HepG2 (cell line): ENCODE data around the gene LURAP1L. TPM values are rescaled to one million over a fixed set of nuclear protein-coding genes. Genes with fewer than 3 reads are reported as not detected.

ENCODE experiments used
- ATAC-seq: fragments of 200-7000 bp; cut with Tn5 transposase; 3 replicates; pipeline ENCODE4 v1.9.1; 2020; ENCODE audit warnings: mild to moderate bottlenecking, moderate library complexity
- BruUV-seq: library from RNA; stranded (reverse); fragments of 400-500 nt; replicated peaks from 2 replicates; lab custom pipeline; 2021; lab: Mats Ljungman, UMichigan
- CTCF ChIA-PET: fragments of 300-600 bp; formaldehyde crosslinking; extraction: SDS; loops from one replicate; lab custom pipeline; 2021; ENCODE audit warnings: low total read pairs, inconsistent platforms, low intra/inter-chr PET ratio; lab: Yijun Ruan, JAX
- POLR2A ChIA-PET: fragments of 350-600 bp; sonication (Branson Sonifier 250); formaldehyde crosslinking; loops from one replicate; lab custom pipeline; 2020; ENCODE audit warnings: antibody characterized with exemption, inconsistent platforms; lab: Yijun Ruan, JAX
- DNase-seq: peaks from one replicate; pipeline ENCODE4 v3.0.0-alpha.2; 2015; ENCODE audit warnings: low spot score
- FAIRE-seq: peaks from 3 replicates; lab custom pipeline; 2011; peaks lifted over from hg19 to GRCh38; lab: Jason Lieb, UNC
- H2AFZ ChIP-seq: one replicate; pipeline ENCODE4 v1.6.1; 2011; ENCODE audit warnings: low read length, inconsistent platforms
- H3K27ac ChIP-seq: fragments of 300-600 bp; 3 replicates; pipeline ENCODE4 v1.8.0; 2011; ENCODE audit warnings: mixed run types, mild to moderate bottlenecking, mixed read lengths, low read length, inconsistent platforms; ENCODE audit not compliant: insufficient read depth; ENCODE audit errors: extremely low read length
- H3K27me3 ChIP-seq, 2 experiments: fragments of 200-600 bp in 1 of 2; 2 replicates in 1 of 2; 3 replicates in 1 of 2; pipeline versions ENCODE4 v1.6.0 to v1.8.0; 2011; ENCODE audit warnings: low read length in 2 of 2, mild to moderate bottlenecking in 2 of 2, moderate library complexity in 2 of 2, inconsistent platforms in 1 of 2; ENCODE audit not compliant: insufficient read depth in 2 of 2, control insufficient read depth in 1 of 2
- H3K36me3 ChIP-seq, 2 experiments: fragments of 200-600 bp in 1 of 2; replicated peaks in 1 of 2; 2 replicates in 1 of 2; 3 replicates in 1 of 2; pipeline versions ENCODE4 v1.5.1 to v1.8.0; 2011; ENCODE audit warnings: low read length in 2 of 2, inconsistent platforms in 1 of 2; ENCODE audit not compliant: insufficient read depth in 2 of 2, control insufficient read depth in 1 of 2
- H3K4me1 ChIP-seq: 2 replicates; pipeline ENCODE4 v1.5.1; 2012; ENCODE audit warnings: low read length, inconsistent platforms; ENCODE audit not compliant: insufficient read depth
- H3K4me2 ChIP-seq: 2 replicates; pipeline ENCODE4 v1.6.0; 2011; ENCODE audit warnings: low read depth, low read length, inconsistent platforms
- H3K4me3 ChIP-seq, 3 experiments: fragments of 200-600 bp in 1 of 3; sonication (generic), shearing (Covaris generic) in 1 of 3; replicated peaks in 1 of 3; 2 replicates each; pipeline ENCODE4 v1.5.1; 2011 to 2016; ENCODE audit warnings: low read length in 3 of 3, inconsistent platforms in 2 of 3, low read depth in 2 of 3, mild to moderate bottlenecking in 2 of 3, control low read depth in 1 of 3, mixed read lengths in 1 of 3; ENCODE audit not compliant: insufficient read depth in 1 of 3
- H3K79me2 ChIP-seq: one replicate; pipeline ENCODE4 v1.6.1; 2011; ENCODE audit warnings: low read length, inconsistent platforms; ENCODE audit not compliant: insufficient read depth
- H3K9ac ChIP-seq: 2 replicates; pipeline ENCODE4 v1.6.0; 2011; ENCODE audit warnings: mild to moderate bottlenecking, low read depth, low read length, inconsistent platforms; ENCODE audit not compliant: insufficient read depth
- H3K9me3 ChIP-seq: 2 replicates; pipeline ENCODE4 v1.5.1; 2012; ENCODE audit warnings: mild to moderate bottlenecking, low read length
- H4K20me1 ChIP-seq: 2 replicates; pipeline ENCODE4 v1.6.0; 2011; ENCODE audit warnings: inconsistent platforms, mild to moderate bottlenecking, low read length, moderate library complexity; ENCODE audit not compliant: insufficient read depth
- ARHGAP35 ChIP-seq: sonication (generic); formaldehyde crosslinking; IDR thresholded peaks from 2 replicates; pipeline ENCODE4 v1.9.0; 2022; ENCODE audit warnings: mild to moderate bottlenecking, inconsistent platforms, moderate library complexity, missing genetic modification reagents, borderline replicate concordance
- CHD4 ChIP-seq: fragments of 200-600 bp; sonication (generic); IDR thresholded peaks from 2 replicates; pipeline ENCODE4 v1.7.0; 2017; ENCODE audit warnings: mild to moderate bottlenecking, low read length, borderline replicate concordance
- DMAP1 ChIP-seq: IDR thresholded peaks from 2 replicates; pipeline ENCODE4 v1.6.1; 2016
- FOXK1 ChIP-seq: sonication (generic); formaldehyde crosslinking; IDR thresholded peaks from 2 replicates; pipeline ENCODE4 v1.4.0; 2020; ENCODE audit warnings: low read depth, missing genetic modification reagents, borderline replicate concordance
- MAFF ChIP-seq: IDR thresholded peaks from 2 replicates; pipeline ENCODE4 v1.6.1; 2011; ENCODE audit warnings: low read depth, low read length, improper control_type of control experiment
- POLR2A ChIP-seq, 2 experiments: IDR thresholded peaks; 2 replicates each; pipeline ENCODE4 v1.6.1; 2011; ENCODE audit warnings: low read depth in 2 of 2, low read length in 2 of 2, mild to moderate bottlenecking in 1 of 2, moderate library complexity in 1 of 2; ENCODE audit not compliant: insufficient read depth in 1 of 2
- SP1 ChIP-seq, 2 experiments: fragments of 450-650 bp in 1 of 2; sonication (generic) in 1 of 2; formaldehyde crosslinking in 1 of 2; IDR thresholded peaks; 2 replicates each; pipeline versions ENCODE4 v1.4.0 to v1.6.1; 2016 to 2020; ENCODE audit warnings: missing genetic modification reagents in 1 of 2
- SPEN ChIP-seq: sonication (generic); formaldehyde crosslinking; IDR thresholded peaks from 2 replicates; pipeline ENCODE4 v1.5.1; 2020; ENCODE audit warnings: low read depth, mild to moderate bottlenecking, missing genetic modification reagents
- SRY ChIP-seq: sonication (generic); formaldehyde crosslinking; IDR thresholded peaks from 2 replicates; pipeline ENCODE4 v1.8.0; 2022; ENCODE audit warnings: mild to moderate bottlenecking, missing genetic modification reagents
- STAG1 ChIP-seq: sonication (generic); formaldehyde crosslinking; IDR thresholded peaks from 2 replicates; pipeline ENCODE4 v1.4.0; 2020; ENCODE audit warnings: missing genetic modification reagents
- TARDBP ChIP-seq: sonication (generic); formaldehyde crosslinking; IDR thresholded peaks from 2 replicates; pipeline ENCODE4 v1.8.0; 2022; ENCODE audit warnings: mild to moderate bottlenecking, missing genetic modification reagents
- TBX3 ChIP-seq: fragments of 450-650 bp; IDR thresholded peaks from 2 replicates; pipeline ENCODE4 v1.6.1; 2017; ENCODE audit warnings: antibody characterized with exemption, mild to moderate bottlenecking, inconsistent platforms, borderline replicate concordance
- ZFP90 ChIP-seq: sonication (generic); formaldehyde crosslinking; IDR thresholded peaks from 2 replicates; pipeline ENCODE4 v1.8.0; 2022; ENCODE audit warnings: missing genetic modification reagents, mild to moderate bottlenecking, inconsistent platforms, borderline replicate concordance
- ZNF496 ChIP-seq: sonication (generic); formaldehyde crosslinking; IDR thresholded peaks from 2 replicates; pipeline ENCODE4 v1.8.1; 2023; ENCODE audit warnings: mild to moderate bottlenecking, moderate library complexity, missing genetic modification reagents; ENCODE audit not compliant: insufficient replicate concordance
- ZNF557 ChIP-seq: sonication (generic); formaldehyde crosslinking; IDR thresholded peaks from 2 replicates; pipeline ENCODE4 v1.4.0; 2020; ENCODE audit warnings: missing genetic modification reagents
- ZNF567 ChIP-seq: sonication (generic); formaldehyde crosslinking; IDR thresholded peaks from 2 replicates; pipeline ENCODE4 v1.8.1; 2023; ENCODE audit warnings: mild to moderate bottlenecking, missing genetic modification reagents, borderline replicate concordance
- ZNF709 ChIP-seq: sonication (generic); formaldehyde crosslinking; IDR thresholded peaks from 2 replicates; pipeline ENCODE4 v1.5.0; 2020; ENCODE audit warnings: mild to moderate bottlenecking, missing genetic modification reagents
- ZSCAN9 ChIP-seq: IDR thresholded peaks from 2 replicates; pipeline ENCODE4 v1.6.1; 2016; ENCODE audit warnings: borderline replicate concordance
- WGBS: methylation state at CpG from one replicate; pipeline ENCODE4 v1.1.6; 2017; ENCODE audit warnings: low lambda C conversion rate; 5-methylcytosine and 5-hydroxymethylcytosine counted together
- in situ Hi-C: cut with HindIII; loops from 2 replicates; pipeline ENCODE4 v1.10.0; 2017; ENCODE audit warnings: low pct_unique_long_range_greater_than_20kb; ENCODE audit not compliant: extremely low pct_ligation_motif_present
- intact Hi-C: fragments of 100-400 bp; cut with micrococcal nuclease; formaldehyde crosslinking; loops from one replicate; pipeline ENCODE4 v1.10.0; 2022; ENCODE audit not compliant: unreplicated experiment
- polyA plus RNA-seq, 8 experiments: library from polyadenylated mRNA; depleted of rRNA in 3 of 8; stranded (reverse) in 7 of 8; unstranded in 1 of 8; fragments of >200 nt; fragmentation: Illumina TruSeq in 4 of 8; extraction: Trizol in 4 of 8; gene quantifications; 2 replicates each; pipeline versions ENCODE4 v1.2.1 to v1.2.3, GENCODE V29; 2011 to 2016; ENCODE audit warnings: low read depth in 4 of 8, missing spikeins in 1 of 8, mixed read lengths in 1 of 8; ENCODE audit not compliant: insufficient read depth in 1 of 8
- total RNA-seq, 5 experiments: library from RNA; depleted of rRNA; stranded (reverse); fragments of >200 nt; fragmentation: Illumina TruSeq; extraction: Trizol; gene quantifications; 2 replicates each; pipeline ENCODE4 v1.2.3, GENCODE V29; 2016; ENCODE audit warnings: low read depth in 1 of 5
- TF ChIP-seq, protein P1 (sequence below): IDR thresholded peaks from 2 replicates; pipeline ENCODE4 v1.6.1; 2016; ENCODE audit warnings: low read depth, borderline replicate concordance
- TF ChIP-seq, protein P2 (sequence below): sonication (generic); formaldehyde crosslinking; IDR thresholded peaks from 2 replicates; pipeline ENCODE4 v1.5.1; 2020; ENCODE audit warnings: missing genetic modification reagents, mild to moderate bottlenecking, borderline replicate concordance

LURAP1L gene
- total and polyA plus RNA-seq, 2 of the 13 experiments (the other 11 are each of a cell fraction or from before 2014, with no cell fraction given) = 6.7 to 16.6 TPM

- no peak for TF ChIP-seq SPEN (CRISPR knock-in tag)
These were observed 85.0 kb downstream of the LURAP1L start (continued) for GRCh38 chr9:12859704-12860251.

DNA sequence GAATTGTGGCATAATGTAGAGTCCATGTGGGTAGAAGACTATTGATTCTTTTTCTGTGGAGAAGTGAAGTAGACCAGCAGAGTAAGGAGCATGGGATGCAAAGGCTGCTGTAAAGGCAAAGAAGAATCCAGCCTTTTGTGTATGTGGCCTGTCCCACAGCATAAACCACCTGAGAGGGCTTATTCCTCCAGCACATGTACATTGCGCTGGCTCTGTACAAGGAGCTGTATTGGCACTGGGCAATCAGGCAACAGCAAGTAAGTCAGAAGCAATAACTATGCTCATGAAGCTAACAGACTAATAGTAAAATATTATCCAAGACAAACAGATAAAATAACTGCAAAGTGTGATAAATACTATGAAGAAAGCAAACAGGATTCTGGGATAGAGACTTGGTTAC is 86.2 kb downstream of the LURAP1L start:
- FAIRE-seq = no peak
- intact Hi-C loops (no loop called here), in situ Hi-C loops (no loop called here)
- no peaks in the 10 kb centered on the region for H3K9me3 ChIP-seq
- no TSS peak for BruUV-seq
- no peak overlapping the region for H3K9ac ChIP-seq
- H4K20me1 ChIP-seq = no peaks in the 10 kb centered on the region
- no peaks in the 10 kb centered on the region for H3K79me2 ChIP-seq
- H3K4me3 ChIP-seq = no peak overlapping the region
- no peaks in the 10 kb centered on the region for H3K36me3 ChIP-seq
- no peak for ATAC-seq
- no peak for DNase-seq
- H3K27me3 ChIP-seq = no peaks in the 10 kb centered on the region
- POLR2A ChIA-PET = no interaction called here
- no peaks in the 10 kb centered on the region for H3K4me1 ChIP-seq
- no peak overlapping the region for H3K4me2 ChIP-seq
- TF ChIP-seq POLR2A (IDR thresholded peaks at IDR 0.05; ENCODE audit: insufficient read depth in 1 of 2, low read depth in 2 of 2, low read length in 2 of 2) (no peak), SRY (no peak), MAFF (no peak), ZSCAN9 (CRISPR knock-in tag) (no peak), SP1 (IDR thresholded peaks at IDR 0.05) (no peak), SP1 (CRISPR knock-in tag; IDR thresholded peaks at IDR 0.05) (no peak), ZFP90 (CRISPR knock-in tag) (no peak), ZNF567 (CRISPR knock-in tag) (no peak), DMAP1 (CRISPR knock-in tag) (no peak), ZNF557 (no peak), TBX3 (no peak), STAG1 (CRISPR knock-in tag) (no peak), TARDBP (CRISPR knock-in tag) (no peak), ZNF709 (CRISPR knock-in tag) (no peak), ZNF496 (CRISPR knock-in tag) (no peak), FOXK1 (CRISPR knock-in tag) (no peak), ARHGAP35 (CRISPR knock-in tag) (no peak), CHD4 (no peak)
- TF ChIP-seq, protein P1, sequence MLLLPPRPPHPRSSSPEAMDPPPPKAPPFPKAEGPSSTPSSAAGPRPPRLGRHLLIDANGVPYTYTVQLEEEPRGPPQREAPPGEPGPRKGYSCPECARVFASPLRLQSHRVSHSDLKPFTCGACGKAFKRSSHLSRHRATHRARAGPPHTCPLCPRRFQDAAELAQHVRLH = no peak
- TF ChIP-seq, protein P2, sequence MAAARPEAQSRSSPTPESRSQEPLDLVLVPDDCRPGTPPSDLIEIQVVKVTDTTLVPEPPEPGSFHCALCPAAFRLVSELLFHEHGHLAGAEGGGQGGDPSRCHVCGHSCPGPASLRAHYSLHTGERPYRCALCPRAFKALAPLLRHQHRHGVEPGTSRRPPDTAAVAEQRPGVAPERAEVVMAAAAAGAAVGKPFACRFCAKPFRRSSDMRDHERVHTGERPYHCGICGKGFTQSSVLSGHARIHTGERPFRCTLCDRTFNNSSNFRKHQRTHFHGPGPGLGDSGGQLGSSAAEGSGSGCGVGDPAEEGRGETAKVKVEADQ = no peak
- WGBS = 8% methylated on average over 1 of the region's 1 CpG
- no peak overlapping the region for H2AFZ ChIP-seq
- CTCF ChIA-PET = no interaction called here
- no peak overlapping the region for H3K27ac ChIP-seq
